Medulla oblongata (tissue), 1 donor: Measurements from ENCODE around the gene OLFM4.
A peak's percentile ranks its signal among the peaks of the same experiment; 100 is the strongest.

Experiments
- DNase-seq: peaks from one replicate; pipeline ENCODE4 v3.0.0-alpha.2; 2015; ENCODE audit errors: extremely low spot score

Gene OLFM4

DNA sequence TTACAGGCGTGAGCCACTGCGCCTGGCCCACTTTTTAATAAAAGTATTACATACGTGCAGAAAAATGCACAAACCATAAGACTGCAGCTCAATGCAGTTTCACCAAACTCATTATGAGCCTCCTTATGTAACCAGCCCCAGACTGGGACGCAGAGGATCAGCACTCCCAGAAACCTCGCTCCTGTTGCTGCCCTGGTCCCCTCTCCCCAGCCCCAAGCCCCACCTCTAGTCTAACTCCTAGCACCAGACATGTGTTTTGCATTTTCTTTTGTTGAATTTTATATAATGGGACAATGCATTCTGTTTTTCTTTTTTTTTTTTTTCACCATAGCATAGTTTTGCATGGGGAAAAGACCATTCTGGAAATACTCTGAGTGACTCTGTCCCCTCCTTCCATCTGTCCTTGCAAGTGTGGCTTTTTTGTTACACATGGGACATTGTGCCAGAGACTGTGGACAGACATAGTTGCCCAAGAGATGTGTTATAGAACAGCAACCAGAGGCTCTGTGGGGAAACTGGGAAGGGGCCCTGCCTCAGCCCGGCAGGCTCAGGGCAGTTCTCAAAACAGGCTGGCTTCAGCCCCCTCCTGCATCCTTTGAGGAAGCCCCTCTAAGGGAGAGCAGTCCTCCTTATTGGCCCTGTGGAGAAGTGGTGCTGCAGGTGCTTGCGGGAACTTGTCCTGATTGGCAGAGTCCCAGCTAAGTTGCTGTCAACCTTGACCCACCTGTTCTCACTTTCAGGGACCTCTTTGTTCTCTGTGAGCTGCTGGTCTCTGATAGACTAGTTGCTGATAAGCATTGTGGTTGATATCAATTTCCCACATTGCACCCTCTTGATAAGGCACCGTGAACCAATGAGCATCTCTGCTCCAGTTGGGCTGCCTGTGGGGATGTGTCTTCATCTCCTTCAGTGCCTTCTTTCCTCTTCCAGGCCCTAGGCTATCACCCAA is 13.8 kb upstream of the OLFM4 start:
- DNase-seq: no peak

DNA sequence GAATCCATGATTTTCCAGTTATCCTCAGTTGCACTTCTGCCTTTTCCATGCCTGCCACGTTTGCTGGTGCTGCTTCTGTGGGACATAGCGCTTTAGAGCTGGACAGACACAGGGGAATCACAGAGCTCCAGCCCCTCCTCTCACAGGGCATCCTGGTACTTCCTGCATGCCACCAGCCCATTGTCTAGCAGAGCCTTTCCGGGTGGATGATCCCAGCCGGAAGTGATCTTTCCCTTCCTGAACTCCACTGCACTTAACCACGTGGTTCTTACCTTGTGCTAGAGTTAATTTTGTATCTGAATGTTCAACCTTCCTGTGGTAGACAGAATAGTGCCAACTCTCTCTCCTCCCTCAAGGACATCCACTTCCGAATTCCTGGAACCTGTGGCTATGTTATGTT is 12.6 kb upstream of the OLFM4 start:
- DNase-seq: no peak

- DNase-seq: no peak
These were observed 11.1 kb upstream of the OLFM4 start for GRCh38 chr13:53017433-53017970.

DNA sequence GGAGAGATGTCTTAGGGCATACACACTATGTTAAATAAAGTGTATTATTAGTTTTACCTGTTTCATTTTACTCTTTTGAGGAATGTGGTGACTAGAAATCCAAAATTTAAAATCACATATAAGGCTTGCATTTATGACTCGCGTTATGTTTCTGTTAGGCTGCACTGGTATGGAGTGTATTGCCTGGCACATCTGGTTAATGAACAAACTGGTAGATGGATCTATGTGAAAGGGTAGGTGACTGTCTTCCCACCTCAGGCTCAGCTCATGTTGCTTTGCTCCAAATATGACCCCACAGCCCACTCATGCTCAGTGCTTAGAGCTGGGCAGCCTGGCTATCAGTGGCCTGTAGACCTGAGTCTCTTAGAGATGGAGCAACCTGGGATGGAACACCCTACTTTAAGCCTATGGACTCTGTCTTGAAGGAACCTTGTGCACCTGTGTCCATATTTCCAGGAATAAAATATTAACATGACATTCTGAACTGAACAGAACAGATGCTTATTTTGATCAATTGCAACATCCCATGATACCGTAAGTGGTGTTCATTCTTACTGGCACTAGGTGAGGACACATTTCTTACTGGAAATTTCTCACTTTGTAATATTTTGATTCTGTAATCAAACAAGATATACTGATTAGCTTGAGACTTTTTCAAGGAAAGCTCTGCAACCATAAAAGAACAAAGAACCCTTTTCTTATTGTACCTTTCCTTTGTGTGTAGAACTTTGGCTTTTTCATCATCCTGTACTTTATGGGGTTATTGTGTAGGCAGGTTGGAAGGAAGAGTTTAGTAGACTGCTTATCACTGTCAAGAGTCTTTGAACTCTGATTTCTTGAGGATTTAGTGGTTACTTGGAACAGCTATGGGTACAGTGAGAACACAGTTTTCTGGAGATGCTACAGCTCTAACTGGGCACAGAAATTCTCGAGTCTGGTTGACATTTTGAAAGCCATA is 9.6 kb upstream of the OLFM4 start:
- no peak for DNase-seq

GRCh38 chr13:53020764-53021335 is 7.8 kb upstream of the OLFM4 start:
- no peak for DNase-seq

GRCh38 chr13:53023246-53023645 is 5.4 kb upstream of the OLFM4 start:
- DNase-seq: no peak

GRCh38 chr13:53028063-53028462 is 550 bp upstream of the OLFM4 start:
- DNase-seq: no peak

GRCh38 chr13:53032849-53033248 is 4.2 kb downstream of the OLFM4 start:
- DNase-seq: no peak

GRCh38 chr13:53038993-53039392 is 10.4 kb downstream of the OLFM4 start:
- no peak for DNase-seq

- DNase-seq: no peak
These were observed 13.4 kb downstream of the OLFM4 start for GRCh38 chr13:53041968-53042516.

DNA sequence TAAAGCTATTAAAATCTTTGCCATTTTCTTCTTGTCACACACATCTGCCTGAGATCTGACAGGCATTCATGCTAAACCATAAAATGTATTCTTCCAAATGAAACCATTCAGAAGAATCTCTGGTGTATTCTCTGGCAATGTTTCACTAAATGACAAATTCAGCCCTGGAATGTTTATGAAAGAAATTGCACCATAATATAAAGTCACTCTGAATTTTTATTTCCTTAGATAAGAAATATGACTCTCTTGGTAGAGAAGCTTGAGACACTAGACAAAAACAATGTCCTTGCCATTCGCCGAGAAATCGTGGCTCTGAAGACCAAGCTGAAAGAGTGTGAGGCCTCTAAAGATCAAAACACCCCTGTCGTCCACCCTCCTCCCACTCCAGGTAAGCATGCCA is 14.3 kb downstream of the OLFM4 start:
- DNase-seq: no peak

- DNase-seq: no peak
These were observed 14.8 kb downstream of the OLFM4 start for GRCh38 chr13:53043398-53043797.

DNA sequence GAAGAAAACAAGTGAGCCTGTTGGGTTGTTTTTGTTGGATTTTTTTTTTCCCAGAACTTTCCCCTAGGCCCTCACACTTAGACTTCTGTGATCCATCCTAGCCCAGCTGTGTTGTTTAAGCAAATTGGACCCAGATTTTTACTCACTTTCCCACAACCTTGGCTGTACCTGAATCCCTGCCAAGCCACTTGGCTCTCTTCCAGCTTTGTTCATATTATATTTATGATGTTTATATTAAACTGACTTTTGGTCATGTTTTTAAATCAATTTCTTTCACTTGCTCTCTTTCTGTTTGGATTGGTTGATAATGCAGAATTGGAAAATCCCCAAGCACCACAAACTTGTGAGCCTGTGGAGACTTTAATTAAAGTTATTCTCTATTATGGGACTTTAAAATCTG is 16.6 kb downstream of the OLFM4 start:
- no peak for DNase-seq

GRCh38 chr13:53048880-53049279 is 20.3 kb downstream of the OLFM4 start:
- DNase-seq: no peak

- no peak for DNase-seq
These were observed 21.5 kb downstream of the OLFM4 start for GRCh38 chr13:53050151-53050550.

DNA sequence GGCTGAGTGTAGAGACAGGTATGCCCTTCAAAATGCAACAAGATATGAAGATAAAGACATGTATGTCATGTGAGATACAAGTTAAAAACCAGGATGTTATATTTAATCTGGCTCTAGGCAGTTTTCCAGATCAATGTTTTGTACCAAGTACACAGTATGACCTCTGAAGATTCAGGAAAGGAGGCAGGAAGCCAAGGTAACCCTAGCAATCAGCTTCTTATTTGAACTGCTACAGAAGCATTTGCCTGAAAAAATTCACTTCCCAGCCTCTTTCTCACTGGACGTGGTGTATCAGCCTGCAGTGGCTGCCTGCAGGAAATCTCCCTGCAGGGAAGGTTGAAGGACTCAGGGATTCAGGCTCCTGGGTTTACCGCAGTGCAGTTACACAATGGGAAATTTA is 24.1 kb downstream of the OLFM4 start:
- DNase-seq: peak; percentile 46

GRCh38 chr13:53054569-53054968 is 26.0 kb downstream of the OLFM4 start:
- DNase-seq: no peak

GRCh38 chr13:53058065-53058679 is 29.6 kb downstream of the OLFM4 start:
- DNase-seq: peak; percentile 16

GRCh38 chr13:53060840-53061490 is 32.4 kb downstream of the OLFM4 start:
- DNase-seq: peak; percentile 75

- DNase-seq: no peak
These were observed 36.1 kb downstream of the OLFM4 start for GRCh38 chr13:53064731-53065130.

GRCh38 chr13:53066411-53066810 is 37.8 kb downstream of the OLFM4 start:
- DNase-seq: no peak
